ENCODE results near the gene CPNE5. TPM values are rescaled to one million over a fixed set of nuclear protein-coding genes. Genes with fewer than 3 reads are reported as not detected.
"Not testable (repeated sequence)": the region's sequence is repeated elsewhere in the genome, so short reads cannot be mapped to it uniquely, and the experiment has no call there.

The CPNE5 gene
- total RNA-seq, 1 donor from 2014 or later: 1.3 TPM

GRCh38 chr6:36724514-36725390, 114.5 kb downstream of the CPNE5 start:
- intact Hi-C loops (cut with DNase I): loop anchor here (1.0 kb wide), 1 partner anchor 109 kb away; no protein-coding TSS in a partner anchor
- no peak overlapping the region for H3K27ac ChIP-seq

GRCh38 chr6:36723992-36724391, 115.3 kb downstream of the CPNE5 start:
- not testable (repeated sequence) for H3K4me3 ChIP-seq; H3K36me3 ChIP-seq; H3K27ac ChIP-seq; H3K27me3 ChIP-seq; DNase-seq (ENCODE audit: low spot score in 2 of 2); H3K4me1 ChIP-seq; H3K9me3 ChIP-seq
- intact Hi-C loops (cut with DNase I): loop anchor here (1.0 kb wide), 1 partner anchor 109 kb away; no protein-coding TSS in a partner anchor

More at GRCh38 chr6:36724514-36725390, 114.5 kb downstream of the CPNE5 start:
- peak in 1 of 2 donors; percentile 82 for DNase-seq (ENCODE audit: low spot score in 2 of 2)
- Histone ChIP-seq H3K27me3 (no peaks in the 10 kb centered on the region), H3K4me3 (no peak overlapping the region), H3K9me3 (no peaks in the 10 kb centered on the region), H3K36me3 (no peaks in the 10 kb centered on the region), H3K4me1 (no peaks in the 10 kb centered on the region)
- TF ChIP-seq CTCF (IDR thresholded peaks at IDR 0.05): peak; percentile 37 to 53 (median 37)

- Histone ChIP-seq H3K36me3 (no peaks in the 10 kb centered on the region), H3K4me3 (no peak overlapping the region), H3K27ac (no peak overlapping the region), H3K27me3 (no peaks in the 10 kb centered on the region), H3K9me3 (no peaks in the 10 kb centered on the region), H3K4me1 (no peaks in the 10 kb centered on the region)
- DNase-seq (ENCODE audit: low spot score in 2 of 2): no peak
- TF ChIP-seq CTCF (IDR thresholded peaks at IDR 0.05): no peak
- intact Hi-C loops (cut with DNase I): no loop called here
Measured at GRCh38 chr6:36722879-36723278, 116.4 kb downstream of the CPNE5 start.

GRCh38 chr6:36722365-36722764, 116.9 kb downstream of the CPNE5 start:
- Histone ChIP-seq H3K27me3 (no peaks in the 10 kb centered on the region), H3K9me3 (no peaks in the 10 kb centered on the region), H3K4me3 (no peak overlapping the region), H3K27ac (no peak overlapping the region), H3K4me1 (no peaks in the 10 kb centered on the region), H3K36me3 (no peaks in the 10 kb centered on the region)
- intact Hi-C loops (cut with DNase I): no loop called here
- DNase-seq (ENCODE audit: low spot score in 2 of 2): no peak
- no peak for TF ChIP-seq CTCF (IDR thresholded peaks at IDR 0.05)

- Histone ChIP-seq H3K27me3 (no peaks in the 10 kb centered on the region), H3K9me3 (no peaks in the 10 kb centered on the region), H3K36me3 (no peaks in the 10 kb centered on the region), H3K27ac (no peak overlapping the region), H3K4me1 (no peaks in the 10 kb centered on the region), H3K4me3 (no peak overlapping the region)
- intact Hi-C loops (cut with DNase I): no loop called here
- TF ChIP-seq CTCF (IDR thresholded peaks at IDR 0.05): no peak
- DNase-seq (ENCODE audit: low spot score in 2 of 2): no peak
Measured at GRCh38 chr6:36721369-36722140, 117.7 kb downstream of the CPNE5 start.

Measured in ascending aorta (tissue), 2 donors.